ENCODE measurements around the gene NRG3.
"Not testable (repeated sequence)": the region's sequence is repeated elsewhere in the genome, so short reads cannot be mapped to it uniquely, and the experiment has no call there.

NRG3 gene

DNA sequence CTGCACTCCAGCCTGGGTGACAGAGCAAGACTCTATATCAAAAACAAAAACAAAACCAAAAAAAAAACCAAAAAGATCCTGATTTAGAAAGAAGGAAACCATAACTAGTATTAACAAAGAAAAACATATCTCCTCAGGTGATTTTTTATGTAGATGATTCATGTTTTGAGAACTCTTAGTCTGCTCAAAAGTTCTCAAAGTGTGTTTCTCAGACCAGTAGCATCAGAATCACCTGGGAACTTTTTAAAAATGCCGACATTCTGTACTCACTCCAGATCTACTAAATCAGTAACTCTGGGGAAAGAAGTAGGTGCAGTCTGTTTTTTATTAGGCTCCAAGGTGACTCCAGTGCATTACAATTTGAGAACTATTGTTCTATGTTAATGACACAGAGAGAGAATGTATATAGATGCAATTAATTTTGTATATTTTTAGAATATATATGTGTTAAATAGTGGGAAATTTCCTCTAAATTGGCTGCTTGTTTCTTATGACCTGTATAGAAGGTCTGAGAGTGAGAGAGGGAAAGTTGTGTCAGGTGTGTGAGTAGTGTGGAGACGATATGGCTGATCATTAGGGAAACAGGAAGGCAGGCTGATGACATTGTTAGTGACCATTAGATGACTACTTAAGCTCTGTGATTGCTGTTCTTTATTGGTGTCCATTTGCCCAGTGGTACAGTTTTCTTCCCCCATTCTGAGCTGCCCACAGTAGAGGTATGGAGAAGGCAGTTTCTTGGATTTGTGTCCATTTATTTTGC is 1075.0 kb downstream of the NRG3 start:
- no peak for DNase-seq

- DNase-seq: no peak
These were observed 1078.3 kb downstream of the NRG3 start for GRCh38 chr10:82953331-82953730.

GRCh38 chr10:82953909-82954308 is 1078.9 kb downstream of the NRG3 start:
- no peak for DNase-seq

DNA sequence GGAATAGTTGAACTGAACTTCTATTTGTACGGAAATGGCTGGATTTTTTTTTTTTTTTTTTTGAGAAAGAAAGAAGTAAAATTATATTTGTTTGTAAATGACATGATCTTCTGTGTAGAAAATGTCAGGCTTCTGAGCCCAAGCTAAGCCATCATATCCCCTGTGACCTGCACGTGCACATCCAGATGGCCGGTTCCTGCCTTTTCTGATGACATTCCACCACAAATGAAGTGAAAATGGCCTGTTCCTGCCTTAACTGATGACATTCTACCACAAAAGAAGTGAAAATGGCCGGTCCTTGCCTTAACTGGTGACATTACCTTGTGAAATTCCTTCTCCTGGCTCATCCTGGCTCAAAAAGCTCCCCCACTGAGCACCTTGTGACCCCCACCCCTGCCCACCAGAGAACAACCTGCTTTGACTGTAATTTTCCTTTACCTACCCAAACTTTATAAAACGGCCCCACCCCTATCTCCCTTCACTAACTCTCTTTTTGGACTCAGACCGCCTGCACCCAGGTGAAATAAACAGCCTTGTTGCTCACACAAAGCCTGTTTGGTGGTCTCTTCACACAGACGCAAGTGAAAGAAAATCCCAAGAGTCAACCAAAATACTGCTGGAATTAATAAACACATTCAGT is 1085.5 kb downstream of the NRG3 start:
- not testable (repeated sequence) for DNase-seq

DNA sequence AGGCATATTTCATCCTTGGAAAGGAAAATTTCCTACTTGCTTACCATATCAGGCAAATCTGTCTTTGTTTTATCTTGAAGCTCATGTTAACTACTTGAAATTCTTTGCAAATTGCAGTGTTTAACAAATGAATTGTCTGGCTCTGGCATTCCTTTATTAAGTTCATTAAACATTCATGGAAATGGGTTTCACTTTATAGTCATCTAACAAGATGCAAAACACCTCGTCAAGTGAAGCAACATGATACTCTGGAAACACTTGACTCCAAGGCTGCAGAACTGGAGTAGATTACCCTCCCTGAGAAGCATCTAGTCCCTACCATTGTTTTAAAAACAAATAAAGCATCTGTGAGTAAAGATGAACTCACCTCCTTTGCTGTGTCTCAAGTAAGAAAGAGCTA is 1086.9 kb downstream of the NRG3 start:
- DNase-seq: no peak

DNA sequence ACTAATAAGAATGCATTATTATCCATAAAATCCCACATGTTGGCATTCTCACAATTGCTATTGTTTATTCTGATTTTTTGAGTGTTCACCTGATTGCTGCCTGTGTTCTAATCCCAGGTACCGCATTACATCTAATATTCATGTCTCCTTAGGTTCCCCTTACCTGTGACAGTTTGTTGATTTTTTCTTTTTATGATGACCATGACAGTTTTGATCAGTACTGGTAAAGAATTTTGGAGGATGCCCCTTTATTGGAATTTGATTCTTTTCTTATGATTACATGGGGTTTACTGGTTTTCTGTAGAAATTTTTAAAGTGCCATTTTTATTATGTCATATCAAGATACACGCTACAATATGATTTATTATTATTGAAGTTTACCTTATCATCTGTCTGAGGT is 1091.1 kb downstream of the NRG3 start:
- no peak for DNase-seq

GRCh38 chr10:82968533-82968932 is 1093.5 kb downstream of the NRG3 start:
- DNase-seq: no peak

GRCh38 chr10:82969405-82969804 is 1094.4 kb downstream of the NRG3 start:
- no peak for DNase-seq

GRCh38 chr10:82980321-82980720 is 1105.3 kb downstream of the NRG3 start:
- DNase-seq: no peak

DNA sequence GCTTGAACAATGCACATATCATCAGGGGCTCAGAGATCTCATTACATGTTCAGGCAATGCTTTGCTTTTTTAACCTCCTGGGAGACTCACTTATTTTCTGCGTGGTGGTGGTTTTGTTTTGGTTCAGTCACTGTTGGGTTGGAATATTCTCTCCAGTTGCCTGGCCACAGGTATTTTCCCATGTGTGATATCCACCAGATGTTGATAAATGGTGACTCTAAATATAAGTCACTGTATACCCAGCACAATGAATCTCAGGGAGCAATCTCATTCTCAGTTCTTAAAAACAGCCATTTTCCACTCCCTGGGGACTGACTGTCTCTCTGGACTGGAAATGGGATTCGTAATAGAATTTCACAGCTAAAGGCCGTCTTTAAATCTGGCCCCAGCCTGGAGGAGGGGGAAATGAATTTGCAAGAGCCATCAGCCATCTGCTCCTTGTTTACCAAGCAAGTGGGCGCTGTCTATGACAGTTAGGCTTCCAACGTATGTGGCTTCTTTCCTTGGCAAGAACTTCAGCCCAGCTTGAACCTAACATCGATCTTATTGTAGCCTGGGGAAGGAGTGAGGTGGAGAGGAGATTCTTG is 1106.2 kb downstream of the NRG3 start:
- no peak for DNase-seq

DNA sequence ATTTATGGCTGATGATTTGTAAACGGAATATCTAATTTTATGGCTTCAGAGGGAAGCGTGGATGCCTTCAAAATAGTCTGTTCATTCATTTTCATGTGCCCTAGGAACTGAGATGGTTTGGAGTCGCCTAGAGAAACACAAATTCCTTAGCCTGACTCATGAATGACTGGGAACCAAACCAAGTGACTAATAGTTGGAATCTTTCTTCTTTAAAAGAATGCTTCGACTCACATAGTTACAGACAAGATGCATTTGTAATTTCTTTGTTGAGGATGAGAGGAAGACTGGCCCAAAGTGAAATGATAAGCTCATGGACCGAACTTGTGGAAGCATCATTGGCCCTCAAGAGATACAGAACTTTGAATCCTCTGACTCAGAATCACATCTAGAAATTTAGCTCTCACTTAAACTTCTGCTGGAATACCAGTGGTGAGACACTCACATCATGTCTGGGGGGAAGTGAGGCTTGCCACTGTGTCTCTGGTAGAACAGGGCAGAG is 1107.2 kb downstream of the NRG3 start:
- DNase-seq: no peak

GRCh38 chr10:82986216-82986615 is 1111.2 kb downstream of the NRG3 start:
- DNase-seq: no peak

GRCh38 chr10:83006479-83006878 is 1131.5 kb downstream of the NRG3 start:
- DNase-seq: not testable (repeated sequence)

DNA sequence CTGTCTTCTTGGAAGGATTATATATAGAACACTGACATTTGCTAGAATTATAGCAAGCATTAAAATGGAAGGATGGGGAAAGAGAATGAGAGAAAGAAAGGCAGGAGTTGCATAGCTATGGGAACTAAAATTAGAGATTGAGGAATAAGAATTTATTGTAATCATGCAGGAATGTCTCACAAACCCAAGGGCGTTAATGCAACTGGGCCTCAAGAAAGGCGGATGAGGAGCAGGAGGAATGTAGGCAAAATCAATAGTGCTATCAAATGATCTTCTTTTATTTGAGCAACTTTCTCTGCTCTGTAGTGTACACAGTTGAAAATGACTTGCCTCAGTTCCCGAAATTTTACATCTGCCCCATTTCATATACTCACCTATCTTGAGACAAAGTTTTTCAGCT is 1132.5 kb downstream of the NRG3 start:
- no peak for DNase-seq

DNA sequence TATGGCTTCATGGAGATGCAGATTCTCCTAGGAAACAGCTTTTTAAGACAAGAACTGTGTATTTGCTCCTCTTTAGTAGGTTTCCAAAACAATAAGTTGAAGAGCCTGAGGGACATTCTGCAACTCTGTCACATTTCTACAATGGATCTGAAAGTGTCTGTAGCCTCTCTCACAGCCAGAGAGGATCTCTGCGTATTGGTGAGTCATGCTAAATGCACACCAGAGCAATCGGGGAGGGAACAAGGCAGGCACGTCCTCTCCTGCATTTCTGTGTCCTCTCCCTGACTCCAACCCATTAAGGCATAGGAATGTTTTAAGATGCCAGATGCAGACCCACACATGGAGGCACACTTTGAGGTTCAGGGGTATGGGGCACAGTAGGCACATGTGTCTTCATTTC is 1137.9 kb downstream of the NRG3 start:
- no peak for DNase-seq

DNA sequence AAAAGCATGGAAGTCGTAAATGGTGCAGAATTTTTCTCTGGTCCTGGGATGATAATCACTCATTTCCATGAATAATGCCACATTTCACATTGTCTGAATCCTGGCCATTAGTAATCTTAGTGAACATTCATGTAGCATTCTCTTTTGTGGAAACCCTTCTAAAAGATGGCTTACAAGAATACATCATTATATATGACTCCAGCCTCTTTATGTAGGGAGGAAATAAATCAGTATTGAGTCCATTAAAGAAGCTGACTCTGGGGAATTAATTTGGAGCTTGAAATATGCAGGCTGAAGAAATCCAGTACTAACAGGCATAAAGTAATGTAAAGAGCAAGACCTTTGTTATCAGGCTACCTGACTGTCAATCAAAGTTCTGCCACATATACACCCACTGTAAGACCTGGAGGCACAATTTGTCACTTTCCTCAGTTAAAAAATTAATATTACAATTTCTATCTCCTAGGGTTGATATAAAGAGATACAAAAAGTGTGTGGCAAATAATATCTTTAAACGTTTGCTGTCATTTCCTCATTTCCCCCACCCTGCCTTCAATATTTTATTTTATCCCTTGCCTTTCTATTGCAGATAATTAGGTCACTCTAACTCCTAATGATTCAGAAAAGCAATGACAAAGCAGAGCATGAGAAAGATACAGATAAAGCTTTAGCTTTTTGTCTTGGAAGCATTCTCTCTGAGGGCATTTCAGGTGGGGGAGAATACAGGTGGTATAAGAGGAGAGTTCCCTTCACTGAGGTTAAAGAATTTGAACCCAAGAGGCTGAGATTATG is 1142.3 kb downstream of the NRG3 start:
- DNase-seq: no peak

- DNase-seq: no peak
These were observed 1148.7 kb downstream of the NRG3 start for GRCh38 chr10:83023662-83024061.
